DMS114 treated with DMSO at 0.1 percent for 48 hours (cell line): ENCODE measurements around the gene POLR1F.
A peak's percentile ranks its signal among the peaks of the same experiment; 100 is the strongest.
"Not testable (repeated sequence)": the region's sequence is repeated elsewhere in the genome, so short reads cannot be mapped to it uniquely, and the experiment has no call there.

ENCODE experiments used
- DNase-seq: peaks from one replicate; lab custom pipeline; 2025; ENCODE audit not compliant: unreplicated experiment; lab: John Stamatoyannopoulos, UW

The POLR1F gene, protein sequence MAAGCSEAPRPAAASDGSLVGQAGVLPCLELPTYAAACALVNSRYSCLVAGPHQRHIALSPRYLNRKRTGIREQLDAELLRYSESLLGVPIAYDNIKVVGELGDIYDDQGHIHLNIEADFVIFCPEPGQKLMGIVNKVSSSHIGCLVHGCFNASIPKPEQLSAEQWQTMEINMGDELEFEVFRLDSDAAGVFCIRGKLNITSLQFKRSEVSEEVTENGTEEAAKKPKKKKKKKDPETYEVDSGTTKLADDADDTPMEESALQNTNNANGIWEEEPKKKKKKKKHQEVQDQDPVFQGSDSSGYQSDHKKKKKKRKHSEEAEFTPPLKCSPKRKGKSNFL

DNA sequence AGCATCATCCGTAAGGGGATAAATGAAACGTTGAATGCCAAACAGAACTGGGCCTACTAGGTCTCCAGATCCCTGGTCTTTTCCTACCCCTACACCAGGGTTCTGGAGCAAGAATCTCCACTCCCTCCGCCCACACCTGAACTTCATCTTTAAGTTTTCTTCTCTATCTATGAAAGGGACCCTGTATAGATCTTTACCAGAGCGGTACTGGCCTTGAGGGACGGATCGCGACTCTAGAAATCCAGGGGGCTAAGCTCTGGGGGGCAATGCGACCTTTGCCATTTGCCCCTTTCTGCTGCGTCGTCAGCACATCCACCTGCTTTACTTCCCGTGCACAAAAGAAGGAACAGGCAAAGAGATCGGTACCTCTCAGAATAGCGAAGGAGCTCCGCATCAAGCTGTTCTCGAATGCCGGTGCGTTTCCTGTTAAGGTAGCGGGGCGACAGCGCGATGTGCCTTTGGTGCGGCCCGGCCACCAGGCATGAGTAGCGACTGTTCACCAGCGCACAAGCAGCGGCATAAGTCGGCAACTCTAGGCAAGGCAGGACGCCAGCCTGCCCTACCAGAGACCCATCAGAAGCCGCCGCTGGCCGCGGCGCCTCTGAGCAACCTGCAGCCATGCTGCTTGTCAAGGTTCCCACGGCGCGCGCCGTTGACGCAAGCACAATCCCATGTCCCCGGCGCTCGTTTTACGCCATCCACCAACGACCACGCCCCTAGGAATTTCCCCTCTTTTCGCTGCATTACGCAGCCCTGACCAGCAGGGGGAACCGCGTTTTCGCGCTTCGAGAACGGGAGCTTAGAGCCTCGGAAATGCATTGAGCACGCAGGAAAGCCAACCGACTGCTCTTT is at the start of gene POLR1F:
Gene POLR1F (minus strand): TSS at position 641 of the 852 bp plus-strand sequence. CDS start 21 bp downstream, at position 620.
- peak; percentile 84 for DNase-seq

DNA sequence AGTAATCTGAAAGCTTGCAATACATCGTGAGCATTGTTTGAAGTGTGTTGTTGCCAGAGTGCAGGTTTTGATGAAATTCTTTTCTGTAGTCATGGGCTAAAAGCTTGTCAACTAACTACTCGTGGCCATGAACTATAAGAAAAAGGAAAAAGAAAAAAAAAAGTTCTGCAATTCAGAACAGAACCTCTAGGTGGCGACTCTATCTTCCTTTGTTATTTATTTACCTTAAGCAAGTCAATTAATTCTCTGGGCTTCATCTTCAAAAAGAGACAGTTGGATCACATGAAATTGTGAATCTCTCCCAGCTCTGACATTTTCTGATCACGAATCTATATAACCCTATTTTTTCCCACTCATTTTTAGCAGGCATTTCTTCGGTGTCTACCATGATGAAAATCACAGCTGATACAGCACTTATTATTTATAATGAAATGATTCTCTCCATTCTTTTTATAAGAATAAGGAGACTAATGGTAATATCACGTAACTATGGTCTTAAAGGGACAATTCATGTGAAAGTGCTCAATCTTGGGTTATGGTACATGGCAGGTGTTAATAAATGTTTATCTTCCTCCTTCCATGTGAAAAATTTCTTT is 45.8 kb upstream of the POLR1F start:
- DNase-seq = peak; percentile 23

DNA sequence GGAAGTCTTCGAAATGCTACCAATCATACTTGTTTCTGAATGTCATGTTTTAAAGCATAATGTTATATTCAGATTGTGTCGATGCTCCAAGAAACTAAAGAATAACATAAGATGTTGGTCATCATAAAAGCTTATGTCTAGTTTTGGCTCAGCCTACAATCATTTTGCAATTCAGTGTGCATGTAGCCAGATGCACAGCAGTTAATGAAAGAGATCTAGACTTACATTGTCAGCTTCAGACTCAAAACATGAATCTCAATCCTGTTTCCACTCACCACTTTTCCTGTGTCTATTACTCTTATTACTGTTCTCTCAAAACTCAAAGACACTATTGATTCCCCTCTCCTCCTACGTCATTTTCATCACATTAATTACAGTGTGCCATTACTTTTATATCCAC is 43.2 kb upstream of the POLR1F start:
- DNase-seq = no peak

DNA sequence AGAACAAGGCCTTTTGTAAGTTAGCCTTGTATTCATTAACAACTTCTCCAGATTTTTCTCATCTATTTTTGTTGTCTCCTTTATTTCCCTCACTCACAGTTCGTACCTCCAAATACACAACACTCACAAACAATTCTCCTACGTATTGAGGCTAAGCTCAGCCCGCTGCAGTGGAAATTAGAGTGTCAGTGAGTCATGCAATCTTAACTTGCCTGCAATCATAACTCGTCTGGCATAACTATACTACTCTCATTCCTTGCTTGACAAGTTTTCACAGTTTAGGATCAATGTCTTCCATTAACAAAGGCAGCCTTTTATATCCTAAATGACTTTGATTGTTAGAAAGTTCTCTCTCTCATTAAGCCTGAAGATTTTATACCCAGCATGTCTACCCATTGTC is 40.8 kb upstream of the POLR1F start:
- no peak for DNase-seq

GRCh38 chr7:19747740-19748339 is 39.0 kb upstream of the POLR1F start:
- DNase-seq = peak; percentile 33

DNA sequence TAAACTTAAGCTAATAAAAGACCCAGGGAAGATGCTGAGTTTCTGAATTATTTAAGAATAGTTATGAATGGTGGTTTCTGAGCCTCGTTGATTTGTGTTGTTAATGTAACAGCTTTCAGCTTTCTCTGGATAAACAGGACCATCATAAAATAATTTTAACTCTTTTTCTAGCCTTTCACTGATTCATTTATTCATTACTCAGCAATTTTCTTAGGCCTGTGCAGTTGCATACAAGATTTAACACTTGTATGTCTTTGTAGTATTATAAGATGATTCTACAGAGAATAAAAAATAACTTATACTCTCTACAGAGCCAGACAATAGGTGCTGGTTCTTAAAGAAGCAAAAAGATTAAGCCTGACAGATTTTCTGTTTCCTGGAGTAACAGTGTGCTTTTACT is 35.2 kb upstream of the POLR1F start:
- no peak for DNase-seq

DNA sequence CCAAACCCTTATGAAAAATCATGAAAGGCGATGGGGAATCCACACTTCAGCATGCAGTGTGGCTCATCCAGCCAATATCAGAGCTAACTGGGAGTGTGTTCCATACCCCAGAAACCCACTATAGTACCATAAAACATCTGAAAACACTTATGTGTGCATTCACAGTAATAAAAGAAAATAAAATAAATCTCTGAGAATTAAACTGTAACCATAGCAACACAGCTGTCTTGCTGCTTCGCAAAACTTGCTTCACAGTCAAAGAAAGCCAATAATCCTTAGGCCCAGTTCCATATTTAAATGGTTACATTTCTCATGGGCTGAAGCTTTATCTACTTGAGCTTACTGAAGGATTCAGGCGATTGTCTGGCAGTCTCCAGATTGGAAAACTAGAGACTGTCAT is 19.9 kb upstream of the POLR1F start:
- DNase-seq = no peak

DNA sequence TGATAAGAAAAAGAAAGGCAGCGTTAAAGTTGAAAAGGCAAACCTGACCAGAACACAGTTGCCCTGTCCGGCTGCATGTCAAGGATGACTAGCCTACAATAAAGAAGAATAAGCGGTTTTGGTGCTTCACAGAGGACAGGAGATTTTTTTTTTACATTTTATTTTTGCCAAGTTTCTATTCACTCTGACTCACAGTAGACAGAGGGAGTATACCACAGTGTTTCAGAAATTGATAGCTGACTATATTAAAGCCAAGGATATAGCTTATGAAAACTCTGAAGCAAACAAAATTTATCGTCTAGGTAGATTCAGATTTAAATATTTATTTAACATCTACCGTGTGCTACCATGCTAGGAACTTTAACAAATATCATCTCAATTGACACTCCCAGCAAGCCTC is 16.9 kb upstream of the POLR1F start:
- DNase-seq = no peak

DNA sequence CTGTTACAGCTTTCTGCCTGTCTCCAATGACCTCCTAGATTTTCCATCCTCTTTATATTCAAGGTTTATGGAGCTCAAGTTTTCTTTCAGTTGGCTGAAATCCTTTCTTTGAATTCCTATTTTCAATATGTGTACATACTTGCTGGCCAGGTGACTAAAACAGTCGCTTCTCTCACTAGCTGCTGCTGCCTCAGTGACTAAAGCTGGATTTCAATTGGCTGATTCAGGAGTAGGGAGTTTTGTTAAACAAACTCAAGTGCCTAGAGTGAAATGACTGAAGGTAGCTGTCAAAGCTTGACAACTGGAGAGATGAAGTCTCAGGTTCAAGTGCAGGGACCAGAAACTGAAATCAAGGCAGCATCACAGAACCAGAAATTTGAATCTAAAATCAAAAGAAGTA is 6.7 kb upstream of the POLR1F start:
- no peak for DNase-seq

DNA sequence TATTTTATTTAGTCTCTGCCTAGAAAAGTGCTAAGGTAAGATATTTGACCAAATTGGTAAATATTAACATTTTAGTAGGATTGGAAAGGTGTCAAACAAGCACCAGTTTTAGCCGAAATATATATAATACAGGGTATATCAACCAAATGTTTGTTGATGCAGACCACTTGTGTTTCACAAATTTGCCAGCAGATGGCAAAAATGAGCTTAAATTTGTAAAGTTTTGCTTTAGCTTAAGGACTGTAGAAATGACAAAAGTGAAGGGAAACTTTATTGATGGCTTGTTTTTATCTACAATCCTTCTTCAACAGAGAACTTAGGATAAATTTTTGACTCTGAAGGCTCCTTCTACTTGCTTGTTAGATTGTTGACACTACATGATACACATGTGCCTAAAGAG is 4.8 kb upstream of the POLR1F start:
- peak; percentile 30 for DNase-seq

GRCh38 chr7:19709249-19709578 is 377 bp upstream of the POLR1F start:
- no peak for DNase-seq

DNA sequence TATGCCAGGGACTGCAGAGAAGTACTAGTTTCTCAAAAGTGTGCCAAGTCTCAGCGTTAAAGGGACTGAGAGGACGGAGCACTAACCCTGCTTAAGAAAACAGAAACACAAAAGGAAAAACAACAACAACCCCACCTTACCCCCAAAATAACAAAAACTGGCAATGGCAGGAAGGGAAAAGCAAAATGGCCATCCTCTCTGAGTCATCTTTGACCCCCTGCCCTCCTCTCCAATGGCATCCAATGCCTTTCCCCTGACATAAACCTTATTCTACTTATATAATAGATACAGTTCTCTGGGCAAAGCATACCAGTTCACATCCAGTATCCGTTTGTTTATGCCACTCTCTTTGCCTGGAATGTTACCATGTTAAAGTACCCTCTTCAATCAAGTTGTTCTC is 1.6 kb downstream of the POLR1F start:
- DNase-seq = no peak

DNA sequence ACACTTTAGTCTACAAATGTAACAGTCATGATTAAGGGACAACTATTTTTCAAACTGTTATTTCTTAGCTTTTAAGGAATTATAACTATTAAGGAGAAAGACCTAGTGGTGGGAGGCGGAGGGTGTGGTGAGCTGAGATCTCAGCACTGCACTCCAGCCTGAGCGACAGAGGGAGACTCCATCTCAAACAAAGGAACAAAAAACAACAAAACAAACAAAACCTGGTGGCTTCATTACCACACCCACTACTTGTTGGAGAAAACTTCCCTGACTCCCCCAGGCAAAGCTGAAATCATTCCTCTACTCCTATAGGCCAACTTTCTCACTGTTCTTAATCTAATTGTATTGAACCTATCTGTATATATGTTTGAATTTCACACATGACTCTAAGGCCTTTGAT is 3.2 kb downstream of the POLR1F start:
- DNase-seq = no peak

GRCh38 chr7:19701471-19701870 is 7.4 kb downstream of the POLR1F start:
- no peak for DNase-seq

- no peak for DNase-seq
Measured at GRCh38 chr7:19700936-19701335, 7.9 kb downstream of the POLR1F start.

GRCh38 chr7:19698331-19698730 is 10.5 kb downstream of the POLR1F start:
- no peak for DNase-seq

DNA sequence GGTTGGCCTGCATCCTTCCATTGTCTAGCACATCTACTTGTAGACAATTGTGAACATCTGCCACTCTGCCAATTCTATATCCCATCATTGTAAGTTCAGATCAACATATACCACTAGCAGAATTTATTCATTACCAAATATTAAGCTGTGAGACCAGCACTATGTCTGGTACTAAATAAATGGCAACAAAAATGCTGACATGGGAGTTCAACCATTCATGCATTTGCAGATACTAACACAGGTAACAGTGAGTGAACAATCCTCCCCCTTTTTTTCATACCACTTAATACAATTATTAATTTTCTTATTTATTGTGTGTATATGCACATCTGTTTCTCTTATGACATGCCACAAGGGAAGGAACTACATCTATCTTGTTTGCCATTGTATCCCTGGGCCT is 11.9 kb downstream of the POLR1F start:
- DNase-seq = no peak

- no peak for DNase-seq
Measured at GRCh38 chr7:19692111-19692828, 16.6 kb downstream of the POLR1F start.

DNA sequence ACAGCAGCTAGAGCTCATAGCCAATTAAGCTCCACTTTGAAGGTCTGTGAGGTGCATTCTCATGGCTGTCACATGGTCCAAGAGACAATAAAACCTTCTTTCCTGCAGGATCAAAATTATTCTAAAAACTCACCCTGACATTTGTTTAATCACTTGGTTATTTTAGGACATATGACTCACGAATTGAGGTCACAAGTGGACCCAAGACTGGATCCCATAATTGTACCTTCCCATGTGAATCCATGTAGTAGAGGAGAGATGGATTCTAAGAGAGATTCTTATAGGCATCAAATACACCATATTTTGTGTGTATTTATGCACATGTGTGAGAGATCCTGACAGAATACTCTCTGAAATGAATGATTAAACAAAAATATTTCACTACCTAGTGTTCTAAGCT is 18.1 kb downstream of the POLR1F start:
- no peak for DNase-seq

- not testable (repeated sequence) for DNase-seq
Measured at GRCh38 chr7:19689130-19689529, 19.7 kb downstream of the POLR1F start.

DNA sequence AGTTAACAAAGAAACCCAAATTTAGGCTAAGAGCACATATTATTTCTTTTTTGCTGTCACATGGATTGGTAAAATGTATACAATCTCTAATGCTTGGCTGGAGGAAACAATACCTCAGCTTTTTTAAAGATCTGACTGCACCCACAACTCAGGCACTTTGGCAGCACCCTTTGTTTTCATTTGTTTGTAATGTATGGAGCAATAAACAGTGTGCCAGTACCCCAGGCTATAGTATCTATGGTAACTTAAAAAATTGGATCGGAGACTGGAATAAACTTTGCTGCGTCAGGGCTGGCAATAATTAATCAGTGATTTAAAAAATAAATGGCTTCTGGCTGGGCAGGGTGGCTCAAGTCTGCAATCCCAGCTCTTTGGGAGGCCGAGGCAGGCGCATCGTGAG is 27.2 kb downstream of the POLR1F start:
- DNase-seq = no peak
